ENCODE results near the gene AK9. TPM values are rescaled to one million over a fixed set of nuclear protein-coding genes. Genes with fewer than 3 reads are reported as not detected.

Gene AK9
- total RNA-seq, 1 experiment from 2014 or later: 2.3 TPM

DNA sequence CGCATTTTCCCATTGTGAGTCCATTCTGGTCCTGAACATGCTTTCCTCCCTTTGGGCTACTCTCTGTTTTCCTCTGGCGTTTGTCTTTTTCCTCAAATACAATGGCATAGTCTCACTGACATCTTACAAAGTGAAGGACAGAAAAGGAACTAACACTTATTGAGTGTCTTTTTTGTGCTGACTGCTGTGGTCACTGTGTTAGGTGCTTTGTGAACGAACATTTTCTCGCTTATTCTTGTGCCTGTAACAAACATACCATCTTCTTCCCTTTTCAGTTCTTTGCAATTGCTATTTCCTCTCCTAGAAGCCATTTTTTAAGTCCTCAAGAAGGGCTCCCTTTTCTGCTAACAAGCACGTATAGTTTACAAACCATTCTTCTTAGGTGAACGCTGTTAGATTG lies 15.5 kb upstream of the AK9 start:
- no peak overlapping the region for H3K4me3 ChIP-seq (ENCODE audit: low read depth in 2 of 2, low read length in 2 of 2)
- no peaks in the 10 kb centered on the region for H3K4me1 ChIP-seq (ENCODE audit: control insufficient read depth, insufficient read depth, low read length)
- in situ Hi-C loops (cut with HindIII; ENCODE audit: low pct_unique_long_range_greater_than_20kb, low sequenced_read_pairs): loop anchor here (25.0 kb wide), 1 partner anchor 356 kb away; no protein-coding TSS in a partner anchor
- intact Hi-C loops (cut with micrococcal nuclease; ENCODE audit: unreplicated experiment): loop anchor here (10.0 kb wide), 1 partner anchor 158 kb away; no protein-coding TSS in a partner anchor
- ATAC-seq (no peak), DNase-seq (ENCODE audit: low read depth, low spot score) (no peak)
- H3K27me3 ChIP-seq (ENCODE audit: control insufficient read depth, insufficient read depth, low read length): no peaks in the 10 kb centered on the region
- H3K36me3 ChIP-seq (ENCODE audit: control insufficient read depth, insufficient read depth, low read length): no peaks in the 10 kb centered on the region
- POLR2A ChIA-PET: no interaction called here
- TF ChIP-seq, protein P1, sequence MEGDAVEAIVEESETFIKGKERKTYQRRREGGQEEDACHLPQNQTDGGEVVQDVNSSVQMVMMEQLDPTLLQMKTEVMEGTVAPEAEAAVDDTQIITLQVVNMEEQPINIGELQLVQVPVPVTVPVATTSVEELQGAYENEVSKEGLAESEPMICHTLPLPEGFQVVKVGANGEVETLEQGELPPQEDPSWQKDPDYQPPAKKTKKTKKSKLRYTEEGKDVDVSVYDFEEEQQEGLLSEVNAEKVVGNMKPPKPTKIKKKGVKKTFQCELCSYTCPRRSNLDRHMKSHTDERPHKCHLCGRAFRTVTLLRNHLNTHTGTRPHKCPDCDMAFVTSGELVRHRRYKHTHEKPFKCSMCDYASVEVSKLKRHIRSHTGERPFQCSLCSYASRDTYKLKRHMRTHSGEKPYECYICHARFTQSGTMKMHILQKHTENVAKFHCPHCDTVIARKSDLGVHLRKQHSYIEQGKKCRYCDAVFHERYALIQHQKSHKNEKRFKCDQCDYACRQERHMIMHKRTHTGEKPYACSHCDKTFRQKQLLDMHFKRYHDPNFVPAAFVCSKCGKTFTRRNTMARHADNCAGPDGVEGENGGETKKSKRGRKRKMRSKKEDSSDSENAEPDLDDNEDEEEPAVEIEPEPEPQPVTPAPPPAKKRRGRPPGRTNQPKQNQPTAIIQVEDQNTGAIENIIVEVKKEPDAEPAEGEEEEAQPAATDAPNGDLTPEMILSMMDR (IDR thresholded peaks at IDR 0.05): no peak
- TF ChIP-seq POLR2AphosphoS5 (IDR thresholded peaks at IDR 0.05; ENCODE audit: low read depth, low read length) (no peak), TCF7L2 (IDR thresholded peaks at IDR 0.05; ENCODE audit: low read depth, low read length) (no peak), SIN3A (IDR thresholded peaks at IDR 0.05; ENCODE audit: borderline replicate concordance, insufficient read depth, low read depth, low read length) (no peak)
- H3K27ac ChIP-seq (ENCODE audit: low read length): no peak overlapping the region
- H3K9me3 ChIP-seq (ENCODE audit: control insufficient read depth, insufficient read depth, low read depth, low read length): no peaks in the 10 kb centered on the region
- no TSS peak for BruUV-seq (replicated peaks)
- CTCF ChIA-PET: no interaction called here

DNA sequence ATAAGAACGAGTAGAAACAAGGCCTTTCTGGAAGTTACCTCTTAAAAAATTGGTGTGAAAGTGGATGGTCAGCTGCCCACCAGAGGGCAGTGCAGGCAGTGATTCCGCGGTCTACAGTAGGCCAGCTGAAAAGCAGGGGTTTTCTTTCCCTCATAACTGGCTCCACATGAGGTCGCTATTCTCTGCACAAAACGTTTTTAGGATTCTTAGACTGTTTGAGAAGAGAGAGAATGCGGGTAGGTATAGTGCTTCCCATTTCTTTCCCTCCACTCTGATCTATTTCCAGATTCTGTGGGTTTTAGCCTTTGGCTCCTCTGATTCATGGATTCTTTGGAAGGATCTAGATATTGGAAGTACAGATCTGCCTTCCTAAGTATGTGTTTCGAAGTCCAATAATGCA lies 14.3 kb upstream of the AK9 start:
- no peaks in the 10 kb centered on the region for H3K9me3 ChIP-seq (ENCODE audit: control insufficient read depth, insufficient read depth, low read depth, low read length)
- no peaks in the 10 kb centered on the region for H3K36me3 ChIP-seq (ENCODE audit: control insufficient read depth, insufficient read depth, low read length)
- no peaks in the 10 kb centered on the region for H3K27me3 ChIP-seq (ENCODE audit: control insufficient read depth, insufficient read depth, low read length)
- in situ Hi-C loops (cut with HindIII; ENCODE audit: low pct_unique_long_range_greater_than_20kb, low sequenced_read_pairs) (loop anchor here (25.0 kb wide), 1 partner anchor 357 kb away; no protein-coding TSS in a partner anchor), intact Hi-C loops (cut with micrococcal nuclease; ENCODE audit: unreplicated experiment) (loop anchor here (1.0 to 10.0 kb wide), 3 partner anchors 160 to 686 kb away; no protein-coding TSS in a partner anchor)
- no peak overlapping the region for H3K27ac ChIP-seq (ENCODE audit: low read length)
- peak; percentile 90 for DNase-seq (ENCODE audit: low read depth, low spot score)
- ChIA-PET CTCF (interaction anchor here (0.6 to 2.9 kb wide), 7 partner anchors 9 to 334 kb away, joined by 3 to 61 read pairs (median 3); no protein-coding TSS in a partner anchor), POLR2A (no interaction called here)
- no TSS peak for BruUV-seq (replicated peaks)
- peak; percentile 97 for ATAC-seq
- no peaks in the 10 kb centered on the region for H3K4me1 ChIP-seq (ENCODE audit: control insufficient read depth, insufficient read depth, low read length)
- no peak for TF ChIP-seq POLR2AphosphoS5 (IDR thresholded peaks at IDR 0.05; ENCODE audit: low read depth, low read length)
- TF ChIP-seq, protein P1 (IDR thresholded peaks at IDR 0.05): peak; percentile 100
- no peak overlapping the region for H3K4me3 ChIP-seq (ENCODE audit: low read depth in 2 of 2, low read length in 2 of 2)

DNA sequence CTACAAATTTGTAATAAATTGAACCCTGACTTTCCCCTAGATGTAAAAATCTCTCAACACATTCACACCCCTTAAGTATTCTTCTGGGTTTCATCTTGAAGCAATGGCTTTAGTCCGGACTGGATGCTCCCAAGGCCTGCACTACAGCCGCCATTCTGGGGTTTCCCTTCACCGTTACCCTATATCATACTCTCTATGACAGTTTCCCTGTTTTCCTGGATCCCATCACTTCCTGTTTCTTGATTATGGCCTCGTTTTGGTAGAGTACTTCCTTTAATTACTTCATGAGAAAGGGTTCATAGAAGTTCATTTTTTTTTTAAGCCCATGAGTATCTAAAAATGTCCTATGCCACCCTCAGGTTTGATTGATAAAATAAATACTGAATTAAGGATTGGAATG lies 11.8 kb upstream of the AK9 start:
- POLR2A ChIA-PET: no interaction called here
- ATAC-seq (no peak), DNase-seq (ENCODE audit: low read depth, low spot score) (no peak)
- Histone ChIP-seq H3K4me1 (ENCODE audit: control insufficient read depth, insufficient read depth, low read length) (no peaks in the 10 kb centered on the region), H3K36me3 (ENCODE audit: control insufficient read depth, insufficient read depth, low read length) (no peaks in the 10 kb centered on the region), H3K4me3 (ENCODE audit: low read depth in 2 of 2, low read length in 2 of 2) (no peak overlapping the region), H3K9me3 (ENCODE audit: control insufficient read depth, insufficient read depth, low read depth, low read length) (no peaks in the 10 kb centered on the region), H3K27ac (ENCODE audit: low read length) (no peak overlapping the region), H3K27me3 (ENCODE audit: control insufficient read depth, insufficient read depth, low read length) (no peaks in the 10 kb centered on the region)
- no TSS peak for BruUV-seq (replicated peaks)
- in situ Hi-C loops (cut with HindIII; ENCODE audit: low pct_unique_long_range_greater_than_20kb, low sequenced_read_pairs): loop anchor here (25.0 kb wide), 1 partner anchor 360 kb away; no protein-coding TSS in a partner anchor
- CTCF ChIA-PET: interaction anchor here (2.6 to 2.9 kb wide), 2 partner anchors 336 to 337 kb away, joined by 19 to 61 read pairs; no protein-coding TSS in a partner anchor
- no peak for TF ChIP-seq POLR2AphosphoS5 (IDR thresholded peaks at IDR 0.05; ENCODE audit: low read depth, low read length)
- TF ChIP-seq, protein P1 (IDR thresholded peaks at IDR 0.05): no peak
- TF ChIP-seq TCF7L2 (IDR thresholded peaks at IDR 0.05; ENCODE audit: low read depth, low read length): no peak
- TF ChIP-seq, protein P2, sequence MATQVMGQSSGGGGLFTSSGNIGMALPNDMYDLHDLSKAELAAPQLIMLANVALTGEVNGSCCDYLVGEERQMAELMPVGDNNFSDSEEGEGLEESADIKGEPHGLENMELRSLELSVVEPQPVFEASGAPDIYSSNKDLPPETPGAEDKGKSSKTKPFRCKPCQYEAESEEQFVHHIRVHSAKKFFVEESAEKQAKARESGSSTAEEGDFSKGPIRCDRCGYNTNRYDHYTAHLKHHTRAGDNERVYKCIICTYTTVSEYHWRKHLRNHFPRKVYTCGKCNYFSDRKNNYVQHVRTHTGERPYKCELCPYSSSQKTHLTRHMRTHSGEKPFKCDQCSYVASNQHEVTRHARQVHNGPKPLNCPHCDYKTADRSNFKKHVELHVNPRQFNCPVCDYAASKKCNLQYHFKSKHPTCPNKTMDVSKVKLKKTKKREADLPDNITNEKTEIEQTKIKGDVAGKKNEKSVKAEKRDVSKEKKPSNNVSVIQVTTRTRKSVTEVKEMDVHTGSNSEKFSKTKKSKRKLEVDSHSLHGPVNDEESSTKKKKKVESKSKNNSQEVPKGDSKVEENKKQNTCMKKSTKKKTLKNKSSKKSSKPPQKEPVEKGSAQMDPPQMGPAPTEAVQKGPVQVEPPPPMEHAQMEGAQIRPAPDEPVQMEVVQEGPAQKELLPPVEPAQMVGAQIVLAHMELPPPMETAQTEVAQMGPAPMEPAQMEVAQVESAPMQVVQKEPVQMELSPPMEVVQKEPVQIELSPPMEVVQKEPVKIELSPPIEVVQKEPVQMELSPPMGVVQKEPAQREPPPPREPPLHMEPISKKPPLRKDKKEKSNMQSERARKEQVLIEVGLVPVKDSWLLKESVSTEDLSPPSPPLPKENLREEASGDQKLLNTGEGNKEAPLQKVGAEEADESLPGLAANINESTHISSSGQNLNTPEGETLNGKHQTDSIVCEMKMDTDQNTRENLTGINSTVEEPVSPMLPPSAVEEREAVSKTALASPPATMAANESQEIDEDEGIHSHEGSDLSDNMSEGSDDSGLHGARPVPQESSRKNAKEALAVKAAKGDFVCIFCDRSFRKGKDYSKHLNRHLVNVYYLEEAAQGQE (IDR thresholded peaks at IDR 0.05; ENCODE audit: insufficient read depth in 1 of 2, low read depth in 2 of 2, low read length in 1 of 2): no peak
- no peak for TF ChIP-seq SIN3A (IDR thresholded peaks at IDR 0.05; ENCODE audit: borderline replicate concordance, insufficient read depth, low read depth, low read length)
- intact Hi-C loops (cut with micrococcal nuclease; ENCODE audit: unreplicated experiment): loop anchor here (10.0 kb wide), 1 partner anchor 162 kb away; no protein-coding TSS in a partner anchor
